ENCODE data around the gene RHOBTB3.

DNA sequence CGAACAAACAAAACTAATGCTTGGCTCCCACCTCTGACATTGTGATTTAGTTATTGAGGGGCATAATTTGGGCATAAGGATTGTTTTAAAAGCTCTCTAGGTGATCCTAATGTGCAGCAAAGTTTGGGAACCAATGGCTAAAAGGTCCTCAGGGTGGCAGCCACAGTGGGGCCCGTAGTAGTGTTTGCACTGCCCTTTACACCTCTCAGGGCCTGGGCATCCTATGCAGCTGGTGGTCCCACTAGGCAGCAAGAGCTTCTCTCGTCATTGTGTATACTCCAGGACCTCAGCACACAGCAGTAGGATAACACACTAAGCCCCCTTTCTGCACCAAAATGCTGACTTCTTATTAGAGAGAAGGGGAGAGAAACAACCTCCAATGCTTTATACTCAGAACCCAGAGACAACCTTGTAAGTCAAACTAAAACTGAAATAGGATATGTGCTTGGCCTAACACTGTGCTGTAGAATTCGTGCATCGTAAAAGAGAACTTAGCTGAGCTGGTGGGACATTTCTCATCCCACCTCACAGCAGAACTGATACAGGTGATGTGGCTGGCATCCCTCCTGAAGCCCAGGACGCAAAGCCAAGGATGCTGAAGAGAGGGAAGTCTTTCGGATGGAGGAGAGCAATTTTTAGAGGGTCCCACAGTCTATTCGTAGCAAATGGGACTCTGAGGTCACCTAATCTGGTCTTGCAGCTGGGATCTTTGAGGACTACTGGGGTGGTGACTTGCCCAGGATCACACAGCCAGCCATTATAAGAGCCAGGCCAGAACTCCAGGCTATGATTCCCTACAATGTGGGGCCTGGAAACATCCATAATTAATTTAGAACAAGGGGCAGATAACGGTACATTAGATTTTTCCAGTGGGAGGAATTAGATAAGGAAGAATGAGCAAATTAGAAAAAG lies 90.2 kb downstream of the RHOBTB3 start:
- TF ChIP-seq, protein P1, sequence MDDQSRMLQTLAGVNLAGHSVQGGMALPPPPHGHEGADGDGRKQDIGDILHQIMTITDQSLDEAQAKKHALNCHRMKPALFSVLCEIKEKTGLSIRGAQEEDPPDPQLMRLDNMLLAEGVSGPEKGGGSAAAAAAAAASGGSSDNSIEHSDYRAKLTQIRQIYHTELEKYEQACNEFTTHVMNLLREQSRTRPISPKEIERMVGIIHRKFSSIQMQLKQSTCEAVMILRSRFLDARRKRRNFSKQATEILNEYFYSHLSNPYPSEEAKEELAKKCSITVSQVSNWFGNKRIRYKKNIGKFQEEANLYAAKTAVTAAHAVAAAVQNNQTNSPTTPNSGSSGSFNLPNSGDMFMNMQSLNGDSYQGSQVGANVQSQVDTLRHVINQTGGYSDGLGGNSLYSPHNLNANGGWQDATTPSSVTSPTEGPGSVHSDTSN (IDR thresholded peaks at IDR 0.05): no peak
- TF ChIP-seq, protein P2, sequence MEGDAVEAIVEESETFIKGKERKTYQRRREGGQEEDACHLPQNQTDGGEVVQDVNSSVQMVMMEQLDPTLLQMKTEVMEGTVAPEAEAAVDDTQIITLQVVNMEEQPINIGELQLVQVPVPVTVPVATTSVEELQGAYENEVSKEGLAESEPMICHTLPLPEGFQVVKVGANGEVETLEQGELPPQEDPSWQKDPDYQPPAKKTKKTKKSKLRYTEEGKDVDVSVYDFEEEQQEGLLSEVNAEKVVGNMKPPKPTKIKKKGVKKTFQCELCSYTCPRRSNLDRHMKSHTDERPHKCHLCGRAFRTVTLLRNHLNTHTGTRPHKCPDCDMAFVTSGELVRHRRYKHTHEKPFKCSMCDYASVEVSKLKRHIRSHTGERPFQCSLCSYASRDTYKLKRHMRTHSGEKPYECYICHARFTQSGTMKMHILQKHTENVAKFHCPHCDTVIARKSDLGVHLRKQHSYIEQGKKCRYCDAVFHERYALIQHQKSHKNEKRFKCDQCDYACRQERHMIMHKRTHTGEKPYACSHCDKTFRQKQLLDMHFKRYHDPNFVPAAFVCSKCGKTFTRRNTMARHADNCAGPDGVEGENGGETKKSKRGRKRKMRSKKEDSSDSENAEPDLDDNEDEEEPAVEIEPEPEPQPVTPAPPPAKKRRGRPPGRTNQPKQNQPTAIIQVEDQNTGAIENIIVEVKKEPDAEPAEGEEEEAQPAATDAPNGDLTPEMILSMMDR (IDR thresholded peaks at IDR 0.05): no peak

Measured in A549 (cell line).